Epithelial cell of esophagus (primary cell): ENCODE results near the gene RHOB.
"Not testable (repeated sequence)": the region's sequence is repeated elsewhere in the genome, so short reads cannot be mapped to it uniquely, and the experiment has no call there.

Experiments
- DNase-seq: peaks from one replicate; pipeline ENCODE4 v3.0.0; 2010; ENCODE audit warnings: low read depth
- H3K4me3 ChIP-seq: 2 replicates; pipeline ENCODE4 v1.5.1; 2011; ENCODE audit warnings: mild to moderate bottlenecking, low read length, control low read depth
- TF ChIP-seq, protein P1 (sequence below): IDR thresholded peaks from 2 replicates; pipeline ENCODE4 v1.5.1; 2011; ENCODE audit warnings: low read depth, mild to moderate bottlenecking, low read length, control low read depth, inconsistent platforms; ENCODE audit not compliant: insufficient read depth; ENCODE audit errors: missing control alignments

RHOB gene

DNA sequence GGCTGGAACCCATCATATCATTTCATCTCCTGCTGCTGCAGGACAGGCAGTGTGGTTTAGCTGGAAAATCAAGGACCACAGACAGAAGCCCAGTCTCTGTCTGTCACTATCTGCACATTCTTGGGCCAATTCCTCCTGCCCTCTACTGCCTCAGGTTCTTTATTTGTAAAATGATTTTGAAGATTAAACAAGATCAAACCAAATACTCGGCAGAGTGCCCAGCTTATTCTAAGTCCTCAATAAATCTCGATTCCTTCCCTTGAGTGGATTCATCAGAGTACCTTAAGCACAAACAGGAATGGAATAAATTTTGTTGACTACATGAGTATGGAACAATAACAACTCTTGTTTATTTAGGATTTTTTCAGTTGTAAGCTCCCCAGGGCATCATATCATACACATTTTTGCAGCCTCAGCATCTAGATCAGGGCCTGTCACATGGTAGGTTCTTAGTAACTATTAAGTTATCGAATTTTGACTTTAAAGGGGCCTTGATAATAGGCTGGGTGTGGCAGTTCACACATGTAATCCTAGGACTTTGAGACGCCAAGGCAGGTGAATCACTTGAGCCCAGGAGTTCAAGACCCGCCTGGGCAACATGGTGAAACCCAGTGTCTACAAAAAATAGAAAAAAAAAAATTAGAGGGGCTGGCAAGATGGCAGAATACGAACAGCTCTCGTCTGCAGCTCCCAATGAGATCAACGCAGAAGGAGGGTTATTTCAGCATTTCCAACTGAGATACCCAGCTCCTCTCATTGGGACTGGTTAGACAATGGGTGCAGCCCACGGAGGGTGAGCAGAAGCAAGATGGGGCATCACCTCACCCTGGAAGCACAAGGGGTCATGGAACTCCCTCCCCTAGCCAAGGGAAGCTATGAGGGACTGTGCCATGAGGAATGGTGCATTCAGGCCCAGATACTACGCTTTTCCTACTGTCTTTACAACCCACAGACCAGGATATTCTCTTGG is 11.1 kb downstream of the RHOB start:
- TF ChIP-seq, protein P1, sequence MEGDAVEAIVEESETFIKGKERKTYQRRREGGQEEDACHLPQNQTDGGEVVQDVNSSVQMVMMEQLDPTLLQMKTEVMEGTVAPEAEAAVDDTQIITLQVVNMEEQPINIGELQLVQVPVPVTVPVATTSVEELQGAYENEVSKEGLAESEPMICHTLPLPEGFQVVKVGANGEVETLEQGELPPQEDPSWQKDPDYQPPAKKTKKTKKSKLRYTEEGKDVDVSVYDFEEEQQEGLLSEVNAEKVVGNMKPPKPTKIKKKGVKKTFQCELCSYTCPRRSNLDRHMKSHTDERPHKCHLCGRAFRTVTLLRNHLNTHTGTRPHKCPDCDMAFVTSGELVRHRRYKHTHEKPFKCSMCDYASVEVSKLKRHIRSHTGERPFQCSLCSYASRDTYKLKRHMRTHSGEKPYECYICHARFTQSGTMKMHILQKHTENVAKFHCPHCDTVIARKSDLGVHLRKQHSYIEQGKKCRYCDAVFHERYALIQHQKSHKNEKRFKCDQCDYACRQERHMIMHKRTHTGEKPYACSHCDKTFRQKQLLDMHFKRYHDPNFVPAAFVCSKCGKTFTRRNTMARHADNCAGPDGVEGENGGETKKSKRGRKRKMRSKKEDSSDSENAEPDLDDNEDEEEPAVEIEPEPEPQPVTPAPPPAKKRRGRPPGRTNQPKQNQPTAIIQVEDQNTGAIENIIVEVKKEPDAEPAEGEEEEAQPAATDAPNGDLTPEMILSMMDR = no peak
- no peak for DNase-seq

DNA sequence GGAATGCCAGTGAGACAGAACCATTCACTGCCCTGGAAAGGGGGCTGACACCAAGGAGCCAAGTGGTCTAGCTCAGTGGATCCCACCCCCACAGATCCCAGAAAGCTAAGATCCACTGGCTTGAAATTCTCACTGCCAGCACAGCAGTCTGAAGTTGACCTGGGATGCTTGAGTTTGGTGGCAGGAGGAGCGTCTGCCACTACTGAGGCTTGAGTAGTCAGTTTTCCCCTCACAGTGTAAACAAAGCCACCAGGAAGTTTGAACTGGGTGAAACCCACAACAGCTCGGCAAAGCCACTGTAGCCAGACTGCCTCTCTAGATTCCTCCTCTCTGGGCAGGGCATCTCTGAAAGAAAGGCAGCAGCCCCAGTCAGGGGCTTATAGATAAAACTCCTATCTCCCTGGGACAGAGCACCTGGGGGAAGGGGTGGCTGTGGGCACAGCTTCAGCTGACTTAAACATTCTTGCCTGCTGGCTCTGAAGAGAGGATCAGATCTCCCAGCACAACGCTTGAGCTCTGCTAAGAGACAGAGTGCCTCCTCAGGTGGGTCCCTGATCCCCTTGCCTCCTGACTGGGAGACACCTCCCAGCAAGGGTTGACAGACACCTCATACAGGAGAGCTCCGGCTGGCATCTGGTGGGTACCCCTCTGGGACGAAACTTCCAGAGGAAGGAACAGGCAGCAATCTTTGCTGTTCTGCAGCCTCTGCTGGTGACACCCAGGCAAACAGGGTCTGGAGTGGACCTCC is 12.0 kb downstream of the RHOB start:
- DNase-seq, H3K4me3 ChIP-seq: not testable (repeated sequence)

More for the DNA sequence above, 11.1 kb downstream of the RHOB start:
- no peak overlapping the region for H3K4me3 ChIP-seq

DNA sequence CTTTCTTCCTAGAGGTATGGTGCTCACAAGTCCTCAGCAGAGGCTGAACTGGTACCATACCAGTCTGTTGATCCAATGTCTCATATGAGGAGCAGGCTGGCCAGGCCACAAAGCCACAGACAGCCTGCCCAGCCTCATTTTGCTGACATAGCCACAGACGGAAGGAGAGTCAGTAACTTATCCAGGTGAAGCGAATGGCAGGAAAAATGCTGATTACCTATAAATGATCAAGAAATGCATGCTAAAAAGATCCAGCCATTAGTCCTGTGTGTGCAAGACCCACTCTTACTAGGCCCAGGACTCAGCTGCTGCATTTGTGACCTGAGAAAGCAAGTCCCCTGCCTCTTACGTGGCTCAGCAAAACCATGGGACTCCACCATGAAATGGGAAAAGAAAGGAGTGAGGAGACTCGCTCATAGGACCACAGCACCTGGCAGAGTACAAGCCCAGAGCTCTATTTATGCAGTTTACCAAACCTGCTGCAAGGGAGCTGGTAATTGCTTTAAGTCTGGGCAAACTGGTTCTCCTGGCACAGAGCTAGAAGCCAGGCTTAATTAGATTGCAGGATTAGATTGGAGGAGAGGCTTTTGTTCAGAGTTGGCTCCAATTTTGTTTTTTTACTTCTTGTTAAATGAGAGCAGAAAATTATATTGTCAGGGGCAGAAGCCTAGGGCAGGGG is 19.0 kb downstream of the RHOB start:
- DNase-seq = peak; percentile 76
- no peak overlapping the region for H3K4me3 ChIP-seq
- TF ChIP-seq, protein P1 = no peak

DNA sequence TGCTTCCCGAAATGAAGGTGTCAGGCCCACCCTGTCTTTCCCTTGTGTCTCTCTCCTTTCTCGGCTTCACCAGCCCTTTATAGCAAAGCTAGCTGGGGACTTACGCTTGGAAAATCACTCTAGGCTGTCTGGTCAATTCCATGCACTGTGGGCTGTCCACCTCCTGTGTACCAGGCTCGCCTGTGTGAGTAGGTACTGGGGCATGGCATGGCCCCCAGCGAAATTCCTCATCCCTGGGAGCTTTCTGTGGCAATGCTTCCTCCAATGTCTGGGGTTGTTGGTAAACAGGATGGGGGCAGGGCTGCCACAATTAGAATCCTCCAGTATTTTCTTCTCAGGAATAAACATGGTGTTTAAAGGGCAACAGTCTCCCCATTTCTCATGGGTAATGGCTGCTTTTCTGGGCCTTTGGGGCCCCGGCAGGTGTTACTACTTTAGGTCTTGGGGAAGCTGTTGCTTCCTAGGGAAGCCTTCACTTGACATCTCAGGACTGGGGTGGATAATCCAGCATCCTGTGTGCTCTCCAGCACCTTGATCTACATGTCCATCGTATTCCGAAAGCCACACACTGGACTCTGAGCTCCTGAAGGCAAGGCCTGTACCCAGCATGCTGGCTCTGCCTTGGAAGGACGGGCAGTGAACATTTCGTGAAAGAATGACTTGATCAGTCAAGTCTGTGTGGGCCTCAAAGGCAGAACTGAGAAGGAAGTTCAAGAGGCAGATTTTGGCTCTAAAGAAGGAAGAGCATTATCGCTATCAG is 21.1 kb downstream of the RHOB start:
- TF ChIP-seq, protein P1 = no peak
- no peak for DNase-seq
- H3K4me3 ChIP-seq = no peak overlapping the region

DNA sequence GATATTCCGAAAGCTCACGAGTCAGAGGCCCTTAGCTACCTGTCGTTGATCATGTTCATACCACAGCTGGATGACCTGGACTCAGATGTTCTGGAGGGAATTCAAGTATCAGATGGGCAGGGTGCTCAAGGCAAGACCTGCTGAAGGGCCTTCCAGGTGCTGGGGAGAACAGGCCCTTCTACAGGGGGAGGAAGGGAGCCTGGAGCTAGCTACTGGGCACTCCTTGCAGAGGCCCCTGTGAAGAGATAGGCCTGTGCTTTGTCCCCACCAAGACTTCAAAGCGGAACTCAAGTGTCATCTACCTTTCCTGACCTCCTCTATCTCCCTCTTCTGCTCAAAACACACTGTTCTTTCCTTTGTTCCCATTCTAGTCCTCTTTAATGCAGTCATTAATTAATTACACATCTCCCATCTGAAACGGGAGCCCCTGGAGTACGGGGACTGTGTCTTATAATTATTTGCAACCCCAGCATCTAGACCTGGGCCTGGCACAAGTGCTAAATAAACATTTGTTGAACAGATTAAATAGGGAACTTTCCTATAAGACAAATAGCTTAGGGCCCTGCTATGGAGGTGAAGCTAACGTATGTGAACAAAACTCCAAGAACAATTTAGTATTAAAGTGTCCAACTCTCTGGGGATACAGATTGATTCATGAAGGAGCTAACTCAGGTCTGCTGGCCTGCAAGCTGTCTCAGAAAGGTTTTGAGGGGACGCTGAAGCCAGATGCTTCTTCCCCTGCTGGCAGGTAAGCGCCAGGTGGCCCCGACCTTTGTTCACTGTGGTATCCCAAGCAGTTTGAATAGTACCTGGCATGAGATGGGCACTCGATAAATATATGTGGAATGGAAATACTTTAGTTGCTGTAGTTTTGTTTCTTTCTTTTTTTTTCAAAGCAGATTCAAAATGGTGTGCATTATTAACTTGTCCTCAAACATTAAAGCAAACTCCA is 22.0 kb downstream of the RHOB start:
- DNase-seq = no peak
- no peak overlapping the region for H3K4me3 ChIP-seq
- TF ChIP-seq, protein P1 = no peak

DNA sequence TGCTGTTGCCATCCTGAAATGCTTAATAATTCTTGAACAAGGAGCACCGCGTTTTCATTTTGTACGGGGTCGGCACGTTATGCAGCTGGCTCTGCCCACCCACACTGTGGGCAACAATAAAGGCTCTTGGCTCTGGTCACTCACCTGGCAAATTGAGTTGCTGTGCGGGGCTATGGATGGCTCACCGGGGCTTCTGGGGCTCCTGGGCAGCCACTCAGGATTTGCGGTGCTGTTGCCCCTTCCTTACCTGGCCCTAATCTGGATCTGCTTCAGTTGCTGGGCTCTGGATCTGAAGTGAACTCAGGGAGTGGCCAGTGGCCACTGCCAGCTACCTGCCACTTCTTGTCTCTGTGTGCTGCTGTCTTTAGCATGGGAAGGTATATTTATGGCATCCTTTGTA is 22.7 kb downstream of the RHOB start:
- no peak for DNase-seq
- TF ChIP-seq, protein P1 = no peak
- H3K4me3 ChIP-seq = no peak overlapping the region
